ENCODE measurements around the gene PRKACA. TPM values are rescaled to one million over a fixed set of nuclear protein-coding genes. Genes with fewer than 3 reads are reported as not detected.

The PRKACA gene
- total RNA-seq, 2 experiments from 2014 or later: 21.1 to 62.0 TPM

- H3K4me2 ChIP-seq (ENCODE audit: low read length): no peak overlapping the region
- TF ChIP-seq EZH2phosphoT487 (IDR thresholded peaks at IDR 0.05; ENCODE audit: borderline replicate concordance, low read depth, low read length): no peak
- no peak for TF ChIP-seq CTCF (conservative IDR thresholded peaks at IDR 0.05; ENCODE audit: low read length)
- no peaks in the 10 kb centered on the region for H3K9me2 ChIP-seq (ENCODE audit: insufficient read depth, low read length)
- H3K27ac ChIP-seq (ENCODE audit: low read depth, low read length, poor library complexity, severe bottlenecking): no peak overlapping the region
- no peak overlapping the region for H2AFZ ChIP-seq (ENCODE audit: low read length)
- no peaks in the 10 kb centered on the region for H3K36me3 ChIP-seq (ENCODE audit: insufficient read depth, low read length)
- intact Hi-C loops (cut with micrococcal nuclease; ENCODE audit: unreplicated experiment): no loop called here
- no peaks in the 10 kb centered on the region for H4K20me1 ChIP-seq (ENCODE audit: insufficient read depth, low read length)
- DNase-seq (ENCODE audit: low spot score): no peak
- H3K9me3 ChIP-seq (ENCODE audit: low read length): no peaks in the 10 kb centered on the region
- H3K4me1 ChIP-seq (ENCODE audit: insufficient read depth, low read length, poor library complexity, severe bottlenecking): no peaks in the 10 kb centered on the region
- no TSS peak for BruUV-seq (replicated peaks)
- no peak overlapping the region for H3K4me3 ChIP-seq (ENCODE audit: low read depth, low read length, poor library complexity, severe bottlenecking)
- no peaks in the 10 kb centered on the region for H3K79me2 ChIP-seq (ENCODE audit: insufficient read depth, low read depth, low read length)
- POLR2A ChIA-PET: interaction anchor here (0.5 kb wide), 1 partner anchor 151 kb away, joined by 3 read pairs; no protein-coding TSS in a partner anchor
- CTCF ChIA-PET (ENCODE audit: unreplicated experiment): no interaction called here
These were observed 43.7 kb upstream of the PRKACA start for GRCh38 chr19:14161305-14161704.

DNA sequence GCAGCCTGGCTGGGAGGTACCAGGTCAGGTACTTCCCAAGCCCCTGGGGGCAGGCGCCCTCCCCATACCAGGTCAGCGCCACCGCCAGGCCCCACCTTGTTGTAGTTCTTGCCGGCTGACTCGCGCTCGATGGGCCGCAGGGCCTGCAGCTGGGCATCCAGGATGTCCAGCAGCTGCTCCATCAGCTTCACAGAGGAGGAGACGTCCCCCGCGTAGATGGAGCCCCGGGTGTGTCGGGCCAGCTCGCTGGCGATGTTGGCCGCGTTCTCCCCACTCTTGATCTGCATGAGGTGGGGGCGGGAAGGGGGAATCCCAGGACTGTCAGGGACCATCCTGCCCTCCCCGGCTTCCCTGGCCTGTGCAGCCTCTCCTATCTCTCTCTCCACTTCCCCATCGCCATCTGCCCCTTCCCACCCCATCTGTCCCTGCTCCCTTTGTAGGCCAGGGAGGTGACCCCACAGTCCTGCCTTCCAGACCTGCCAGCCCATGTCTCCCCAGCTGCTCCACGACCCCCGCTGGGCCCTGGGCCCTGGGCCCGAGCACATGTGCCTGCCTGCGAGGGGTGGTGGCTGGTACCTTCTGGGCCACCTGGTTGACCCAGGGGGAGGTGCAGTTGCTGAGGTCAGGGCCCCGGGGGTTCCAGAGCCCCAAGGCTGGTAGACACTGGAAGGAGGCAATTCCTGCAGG lies 42.6 kb upstream of the PRKACA start:
- no peak overlapping the region for H3K27ac ChIP-seq (ENCODE audit: low read depth, low read length, poor library complexity, severe bottlenecking)
- intact Hi-C loops (cut with micrococcal nuclease; ENCODE audit: unreplicated experiment): no loop called here
- H3K79me2 ChIP-seq (ENCODE audit: insufficient read depth, low read depth, low read length): no peaks in the 10 kb centered on the region
- H2AFZ ChIP-seq (ENCODE audit: low read length): no peak overlapping the region
- H3K36me3 ChIP-seq (ENCODE audit: insufficient read depth, low read length): no peaks in the 10 kb centered on the region
- no peak for DNase-seq (ENCODE audit: low spot score)
- ChIA-PET POLR2A (no interaction called here), CTCF (ENCODE audit: unreplicated experiment) (no interaction called here)
- no peaks in the 10 kb centered on the region for H3K9me2 ChIP-seq (ENCODE audit: insufficient read depth, low read length)
- H3K4me2 ChIP-seq (ENCODE audit: low read length): no peak overlapping the region
- H4K20me1 ChIP-seq (ENCODE audit: insufficient read depth, low read length): no peaks in the 10 kb centered on the region
- no TSS peak for BruUV-seq (replicated peaks)
- no peaks in the 10 kb centered on the region for H3K4me1 ChIP-seq (ENCODE audit: insufficient read depth, low read length, poor library complexity, severe bottlenecking)
- no peak overlapping the region for H3K4me3 ChIP-seq (ENCODE audit: low read depth, low read length, poor library complexity, severe bottlenecking)
- H3K9me3 ChIP-seq (ENCODE audit: low read length): no peaks in the 10 kb centered on the region
- TF ChIP-seq CTCF (conservative IDR thresholded peaks at IDR 0.05; ENCODE audit: low read length): no peak
- no peak for TF ChIP-seq EZH2phosphoT487 (IDR thresholded peaks at IDR 0.05; ENCODE audit: borderline replicate concordance, low read depth, low read length)

- CTCF ChIA-PET (ENCODE audit: unreplicated experiment): no interaction called here
- H3K27ac ChIP-seq (ENCODE audit: low read depth, low read length, poor library complexity, severe bottlenecking): no peak overlapping the region
- H3K4me3 ChIP-seq (ENCODE audit: low read depth, low read length, poor library complexity, severe bottlenecking): no peak overlapping the region
- TF ChIP-seq CTCF (conservative IDR thresholded peaks at IDR 0.05; ENCODE audit: low read length) (no peak), EZH2phosphoT487 (IDR thresholded peaks at IDR 0.05; ENCODE audit: borderline replicate concordance, low read depth, low read length) (no peak)
- no peaks in the 10 kb centered on the region for H3K36me3 ChIP-seq (ENCODE audit: insufficient read depth, low read length)
- no TSS peak for BruUV-seq (replicated peaks)
- H2AFZ ChIP-seq (ENCODE audit: low read length): no peak overlapping the region
- H3K9me2 ChIP-seq (ENCODE audit: insufficient read depth, low read length): no peaks in the 10 kb centered on the region
- intact Hi-C loops (cut with micrococcal nuclease; ENCODE audit: unreplicated experiment): no loop called here
- no peak for DNase-seq (ENCODE audit: low spot score)
- H4K20me1 ChIP-seq (ENCODE audit: insufficient read depth, low read length): no peaks in the 10 kb centered on the region
- no peaks in the 10 kb centered on the region for H3K79me2 ChIP-seq (ENCODE audit: insufficient read depth, low read depth, low read length)
- no peaks in the 10 kb centered on the region for H3K9me3 ChIP-seq (ENCODE audit: low read length)
- POLR2A ChIA-PET: no interaction called here
- no peaks in the 10 kb centered on the region for H3K4me1 ChIP-seq (ENCODE audit: insufficient read depth, low read length, poor library complexity, severe bottlenecking)
- no peak overlapping the region for H3K4me2 ChIP-seq (ENCODE audit: low read length)
These were observed 41.5 kb upstream of the PRKACA start for GRCh38 chr19:14159059-14159458.

All from OCI-LY7 (cell line).